WI38 (cell line): Measurements from ENCODE around the gene OGDH.

Source experiments
- H3K4me3 ChIP-seq: 2 replicates; pipeline ENCODE4 v1.5.1; 2011; ENCODE audit warnings: low read depth, mild to moderate bottlenecking, control low read depth, low read length
- TF ChIP-seq, protein P1 (sequence below): IDR thresholded peaks from 2 replicates; pipeline ENCODE4 v1.5.1; 2012; ENCODE audit warnings: low read depth, mild to moderate bottlenecking, control low read depth, low read length

OGDH gene

DNA sequence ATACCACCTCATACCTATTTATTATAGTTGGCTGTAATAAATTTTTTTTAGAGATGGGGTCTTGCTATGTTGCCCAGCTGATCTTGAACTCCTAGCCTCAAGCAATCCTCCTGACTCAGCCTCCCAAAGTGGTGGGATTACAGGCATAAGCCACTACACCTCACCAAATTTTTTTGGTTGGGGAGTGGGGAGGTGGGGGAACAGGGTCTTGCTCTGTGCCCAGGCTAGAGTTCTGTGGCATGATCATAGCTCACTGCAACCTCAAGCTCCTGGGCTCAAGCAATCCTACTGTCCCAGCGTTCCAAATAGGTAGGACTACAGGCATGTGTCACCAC is 3.9 kb upstream of the OGDH start:
- TF ChIP-seq, protein P1, sequence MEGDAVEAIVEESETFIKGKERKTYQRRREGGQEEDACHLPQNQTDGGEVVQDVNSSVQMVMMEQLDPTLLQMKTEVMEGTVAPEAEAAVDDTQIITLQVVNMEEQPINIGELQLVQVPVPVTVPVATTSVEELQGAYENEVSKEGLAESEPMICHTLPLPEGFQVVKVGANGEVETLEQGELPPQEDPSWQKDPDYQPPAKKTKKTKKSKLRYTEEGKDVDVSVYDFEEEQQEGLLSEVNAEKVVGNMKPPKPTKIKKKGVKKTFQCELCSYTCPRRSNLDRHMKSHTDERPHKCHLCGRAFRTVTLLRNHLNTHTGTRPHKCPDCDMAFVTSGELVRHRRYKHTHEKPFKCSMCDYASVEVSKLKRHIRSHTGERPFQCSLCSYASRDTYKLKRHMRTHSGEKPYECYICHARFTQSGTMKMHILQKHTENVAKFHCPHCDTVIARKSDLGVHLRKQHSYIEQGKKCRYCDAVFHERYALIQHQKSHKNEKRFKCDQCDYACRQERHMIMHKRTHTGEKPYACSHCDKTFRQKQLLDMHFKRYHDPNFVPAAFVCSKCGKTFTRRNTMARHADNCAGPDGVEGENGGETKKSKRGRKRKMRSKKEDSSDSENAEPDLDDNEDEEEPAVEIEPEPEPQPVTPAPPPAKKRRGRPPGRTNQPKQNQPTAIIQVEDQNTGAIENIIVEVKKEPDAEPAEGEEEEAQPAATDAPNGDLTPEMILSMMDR: no peak
- no peak overlapping the region for H3K4me3 ChIP-seq

DNA sequence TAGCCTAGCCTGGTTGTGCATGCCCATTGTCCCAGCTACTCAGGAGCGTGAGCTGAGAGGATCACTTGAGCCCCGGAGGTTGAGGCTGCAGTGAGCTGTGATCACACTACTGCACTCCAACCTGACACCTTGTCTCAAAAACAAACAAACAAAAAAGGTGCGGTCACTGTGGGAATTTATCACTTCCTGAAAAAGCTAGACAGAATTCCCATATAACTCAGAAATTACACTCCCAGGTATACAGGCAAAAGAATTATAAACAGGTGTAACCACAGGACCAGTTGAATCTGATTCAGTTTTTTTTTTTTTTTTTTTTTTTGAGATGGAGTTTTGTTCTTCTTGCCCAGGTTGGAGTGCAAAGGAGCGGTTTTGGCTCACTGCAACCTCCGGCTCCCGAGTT is 3.2 kb upstream of the OGDH start:
- H3K4me3 ChIP-seq: no peak overlapping the region
- TF ChIP-seq, protein P1: no peak

DNA sequence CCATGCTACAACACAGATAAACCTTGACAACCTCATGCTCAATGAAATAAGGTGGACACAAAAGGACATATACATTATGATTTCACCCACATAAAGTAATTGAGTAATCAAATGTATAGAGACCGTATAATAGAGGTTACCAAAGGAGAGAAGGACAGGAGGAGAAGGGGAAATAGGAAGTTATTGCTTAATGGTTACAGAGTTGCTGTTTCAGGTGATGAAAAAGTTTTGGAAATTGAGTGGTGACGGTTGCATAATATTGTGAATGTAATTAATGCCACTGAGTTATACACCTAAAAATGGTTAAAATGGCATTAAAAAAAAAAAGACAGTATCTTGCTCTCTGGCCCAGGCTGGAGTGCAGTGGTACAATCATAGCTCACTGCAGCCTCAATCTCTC is 1.5 kb upstream of the OGDH start:
- no peak overlapping the region for H3K4me3 ChIP-seq
- TF ChIP-seq, protein P1: no peak

- peak overlapping the region; percentile 89 for H3K4me3 ChIP-seq
Observed at GRCh38 chr7:44607141-44608068, 978 bp downstream of the OGDH start.

GRCh38 chr7:44608916-44609648 is 2.7 kb downstream of the OGDH start:
- H3K4me3 ChIP-seq: no peak overlapping the region
- TF ChIP-seq, protein P1: no peak

More at GRCh38 chr7:44607141-44608068, 978 bp downstream of the OGDH start:
- TF ChIP-seq, protein P1: no peak

DNA sequence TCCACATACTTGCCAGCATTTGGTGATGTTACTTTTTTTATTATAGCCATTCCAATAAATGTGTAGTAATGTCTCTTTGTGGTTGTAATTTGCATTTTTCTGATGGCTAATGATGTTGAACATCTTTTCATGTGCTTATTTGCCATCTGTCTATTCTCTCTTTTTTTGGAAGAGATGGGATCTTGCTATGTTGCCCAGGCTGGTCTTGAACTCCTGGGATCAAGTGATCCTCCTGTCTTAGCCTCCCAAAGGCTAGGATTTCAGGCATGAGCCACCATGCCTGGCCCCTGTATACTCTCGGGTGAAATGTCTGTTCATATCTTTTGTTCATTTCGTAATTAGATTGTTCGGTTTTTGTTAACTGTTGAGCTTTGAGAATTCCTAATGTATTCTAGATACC is 3.4 kb downstream of the OGDH start:
- H3K4me3 ChIP-seq: no peak overlapping the region
- TF ChIP-seq, protein P1: no peak

- TF ChIP-seq, protein P1: no peak
Observed at GRCh38 chr7:44615149-44615611, 8.8 kb downstream of the OGDH start.

More at GRCh38 chr7:44615149-44615611, 8.8 kb downstream of the OGDH start:
- no peak overlapping the region for H3K4me3 ChIP-seq
